Mammary epithelial cell (primary cell): ENCODE data around the gene TBX2.

ENCODE experiments used
- EZH2 ChIP-seq: IDR thresholded peaks from 2 replicates; pipeline ENCODE4 v1.6.1; 2012; ENCODE audit warnings: low read length, inconsistent platforms, borderline replicate concordance
- TF ChIP-seq, protein P1 (sequence below), 2 donors: IDR thresholded peaks in 1 of 2; conservative IDR thresholded peaks in 1 of 2; 2 replicates each; pipeline ENCODE4 v1.5.1; 2011 to 2012; ENCODE audit warnings: inconsistent platforms in 2 of 2, low read length in 2 of 2, mild to moderate bottlenecking in 2 of 2, control low read depth in 1 of 2, low read depth in 1 of 2; ENCODE audit not compliant: insufficient read depth in 1 of 2; ENCODE audit errors: extremely low read depth in 1 of 2

DNA sequence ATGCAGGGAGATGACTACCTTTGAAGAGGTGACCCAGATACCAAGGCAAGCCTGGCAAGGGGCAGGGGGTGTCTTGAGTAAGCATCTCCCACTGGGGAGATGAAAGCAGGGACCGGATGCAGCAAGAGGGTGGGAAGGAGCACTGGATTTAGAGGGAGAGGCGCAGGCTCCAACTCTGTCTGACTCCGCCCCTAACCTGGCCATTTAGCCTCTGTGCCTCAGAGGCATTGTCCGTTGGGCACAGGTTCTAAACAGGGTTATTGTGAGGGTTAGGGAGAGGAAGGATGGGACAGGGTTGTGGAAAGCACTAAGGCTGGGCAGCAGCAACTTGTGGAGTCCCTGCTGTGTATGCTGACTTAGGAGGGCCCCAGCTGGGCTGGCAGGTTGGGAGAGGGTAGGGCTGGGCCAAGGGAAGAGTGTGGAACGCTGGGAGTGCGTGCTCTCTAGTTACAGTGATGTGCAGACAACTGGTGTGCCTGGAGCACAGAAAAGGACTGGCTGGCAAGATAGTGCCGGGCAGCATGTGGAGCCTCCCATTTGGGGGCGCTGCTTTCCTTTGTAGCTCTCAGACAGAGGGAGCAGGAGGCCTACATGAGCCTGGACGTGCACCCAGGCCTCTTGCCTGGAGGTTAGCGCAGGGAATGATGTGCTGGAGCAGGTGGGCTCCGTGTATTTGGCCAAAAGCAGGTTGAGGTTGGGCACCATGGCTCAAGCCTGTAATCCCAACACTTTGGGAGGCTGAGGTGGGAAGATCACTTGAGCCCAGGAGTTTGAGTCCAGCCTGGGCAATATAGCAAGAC is 26.2 kb downstream of the TBX2 start:
- TF ChIP-seq, protein P1, sequence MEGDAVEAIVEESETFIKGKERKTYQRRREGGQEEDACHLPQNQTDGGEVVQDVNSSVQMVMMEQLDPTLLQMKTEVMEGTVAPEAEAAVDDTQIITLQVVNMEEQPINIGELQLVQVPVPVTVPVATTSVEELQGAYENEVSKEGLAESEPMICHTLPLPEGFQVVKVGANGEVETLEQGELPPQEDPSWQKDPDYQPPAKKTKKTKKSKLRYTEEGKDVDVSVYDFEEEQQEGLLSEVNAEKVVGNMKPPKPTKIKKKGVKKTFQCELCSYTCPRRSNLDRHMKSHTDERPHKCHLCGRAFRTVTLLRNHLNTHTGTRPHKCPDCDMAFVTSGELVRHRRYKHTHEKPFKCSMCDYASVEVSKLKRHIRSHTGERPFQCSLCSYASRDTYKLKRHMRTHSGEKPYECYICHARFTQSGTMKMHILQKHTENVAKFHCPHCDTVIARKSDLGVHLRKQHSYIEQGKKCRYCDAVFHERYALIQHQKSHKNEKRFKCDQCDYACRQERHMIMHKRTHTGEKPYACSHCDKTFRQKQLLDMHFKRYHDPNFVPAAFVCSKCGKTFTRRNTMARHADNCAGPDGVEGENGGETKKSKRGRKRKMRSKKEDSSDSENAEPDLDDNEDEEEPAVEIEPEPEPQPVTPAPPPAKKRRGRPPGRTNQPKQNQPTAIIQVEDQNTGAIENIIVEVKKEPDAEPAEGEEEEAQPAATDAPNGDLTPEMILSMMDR (conservative IDR thresholded peaks at IDR 0.05 in 1 of 2, IDR thresholded peaks at IDR 0.05 in 1 of 2; ENCODE audit: extremely low read depth in 1 of 2, insufficient read depth in 1 of 2, low read depth in 1 of 2, low read length in 2 of 2), result peak in 1 of 2 donors; percentile 37
- TF ChIP-seq EZH2, result no peak
